ENCODE results near the gene SCUBE1.
A peak's percentile ranks its signal among the peaks of the same experiment; 100 is the strongest.

The SCUBE1 gene

DNA sequence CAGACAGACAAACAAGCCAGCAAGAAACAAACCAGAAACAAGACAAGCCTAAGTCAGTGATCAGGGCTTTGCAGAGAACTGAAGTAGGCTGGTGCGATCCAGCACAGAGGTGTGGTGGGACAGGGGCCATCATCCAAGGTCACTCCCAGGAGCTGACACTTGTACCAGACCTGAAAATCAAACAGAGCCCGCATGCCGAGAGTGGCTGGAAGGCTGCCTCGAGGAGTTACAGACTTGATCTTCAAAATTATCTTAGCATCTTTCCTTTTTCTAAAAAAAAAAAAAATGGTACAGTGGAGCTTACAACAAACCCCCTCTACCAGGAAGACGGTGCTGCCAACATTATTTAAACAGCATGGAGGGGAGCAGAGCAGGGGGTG lies 8.8 kb upstream of the SCUBE1 start:
- H3K27me3 ChIP-seq (ENCODE audit: insufficient read depth, low read length), result no peaks in the 10 kb centered on the region; the same call in 1 of the 2 replicates
- H3K27ac ChIP-seq (ENCODE audit: low read depth, low read length, poor library complexity, severe bottlenecking), result no peak overlapping the region
- H3F3A ChIP-seq (ENCODE audit: insufficient read depth, low read length), result no peaks in the 10 kb centered on the region
- H3K4me2 ChIP-seq (ENCODE audit: low read length), result no peak overlapping the region
- H3K4me1 ChIP-seq (ENCODE audit: insufficient read depth, low read length, severe bottlenecking), result no peaks in the 10 kb centered on the region
- H3K9me3 ChIP-seq (ENCODE audit: low read length), result no peaks in the 10 kb centered on the region
- H3K36me3 ChIP-seq (ENCODE audit: insufficient read depth, low read length), result no peaks in the 10 kb centered on the region
- H3K9me2 ChIP-seq (ENCODE audit: low read depth, low read length), result no peaks in the 10 kb centered on the region
- H3K4me3 ChIP-seq (ENCODE audit: low read depth, low read length, poor library complexity, severe bottlenecking), result no peak overlapping the region
- no peak overlapping the region for H2AFZ ChIP-seq (ENCODE audit: low read length)
- no peak for TF ChIP-seq EZH2 (IDR thresholded peaks at IDR 0.05; ENCODE audit: borderline replicate concordance, low read length)
- no peak for TF ChIP-seq CTCF (IDR thresholded peaks at IDR 0.05; ENCODE audit: low read length)
- no peaks in the 10 kb centered on the region for H4K20me1 ChIP-seq (ENCODE audit: insufficient read depth, low read length)
- H3K9ac ChIP-seq (ENCODE audit: low read length), result no peak overlapping the region
- H3K79me2 ChIP-seq (ENCODE audit: insufficient read depth, low read length), result no peaks in the 10 kb centered on the region

DNA sequence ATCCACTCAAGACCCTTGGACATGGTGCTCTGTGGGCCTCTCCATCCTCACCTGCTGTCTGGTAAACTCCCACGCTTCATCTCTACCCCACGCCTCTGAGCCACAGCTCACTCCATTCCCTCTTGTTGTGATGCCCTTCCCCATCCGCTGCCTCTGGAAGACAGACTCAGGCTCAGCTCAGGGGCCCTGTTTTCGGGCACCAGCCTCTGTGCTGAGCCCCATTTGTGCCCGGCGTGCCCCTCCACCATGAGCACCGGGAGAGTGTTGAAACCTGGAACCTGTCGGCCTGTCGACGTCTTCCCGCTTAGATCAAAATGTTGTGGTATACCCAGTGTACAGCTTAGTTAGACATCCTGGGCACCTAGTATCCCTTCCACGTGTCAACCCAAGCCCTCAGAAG lies 6.5 kb upstream of the SCUBE1 start:
- Histone ChIP-seq H3K27ac (ENCODE audit: low read depth, low read length, poor library complexity, severe bottlenecking) (no peak overlapping the region), H3K9ac (ENCODE audit: low read length) (no peak overlapping the region), H3K9me3 (ENCODE audit: low read length) (no peaks in the 10 kb centered on the region), H2AFZ (ENCODE audit: low read length) (no peak overlapping the region), H3K4me2 (ENCODE audit: low read length) (no peak overlapping the region), H3K9me2 (ENCODE audit: low read depth, low read length) (no peaks in the 10 kb centered on the region), H3F3A (ENCODE audit: insufficient read depth, low read length) (no peaks in the 10 kb centered on the region), H4K20me1 (ENCODE audit: insufficient read depth, low read length) (no peaks in the 10 kb centered on the region), H3K4me3 (ENCODE audit: low read depth, low read length, poor library complexity, severe bottlenecking) (no peak overlapping the region), H3K79me2 (ENCODE audit: insufficient read depth, low read length) (no peaks in the 10 kb centered on the region), H3K4me1 (ENCODE audit: insufficient read depth, low read length, severe bottlenecking) (no peaks in the 10 kb centered on the region), H3K27me3 (ENCODE audit: insufficient read depth, low read length) (no peaks in the 10 kb centered on the region; the same call in 1 of the 2 replicates), H3K36me3 (ENCODE audit: insufficient read depth, low read length) (no peaks in the 10 kb centered on the region)
- TF ChIP-seq CTCF (IDR thresholded peaks at IDR 0.05; ENCODE audit: low read length), result no peak
- TF ChIP-seq EZH2 (IDR thresholded peaks at IDR 0.05; ENCODE audit: borderline replicate concordance, low read length), result no peak

- TF ChIP-seq EZH2 (IDR thresholded peaks at IDR 0.05; ENCODE audit: borderline replicate concordance, low read length) (no peak), CTCF (IDR thresholded peaks at IDR 0.05; ENCODE audit: low read length) (peak; percentile 70)
- H4K20me1 ChIP-seq (ENCODE audit: insufficient read depth, low read length), result no peaks in the 10 kb centered on the region
- no peaks in the 10 kb centered on the region for H3K9me3 ChIP-seq (ENCODE audit: low read length)
- no peaks in the 10 kb centered on the region for H3K4me1 ChIP-seq (ENCODE audit: insufficient read depth, low read length, severe bottlenecking)
- H3K36me3 ChIP-seq (ENCODE audit: insufficient read depth, low read length), result no peaks in the 10 kb centered on the region
- H3F3A ChIP-seq (ENCODE audit: insufficient read depth, low read length), result no peaks in the 10 kb centered on the region
- H3K79me2 ChIP-seq (ENCODE audit: insufficient read depth, low read length), result no peaks in the 10 kb centered on the region
- H3K27me3 ChIP-seq (ENCODE audit: insufficient read depth, low read length), result no peaks in the 10 kb centered on the region; the same call in 1 of the 2 replicates
- no peak overlapping the region for H3K9ac ChIP-seq (ENCODE audit: low read length)
- H3K4me3 ChIP-seq (ENCODE audit: low read depth, low read length, poor library complexity, severe bottlenecking), result no peak overlapping the region
- no peak overlapping the region for H3K4me2 ChIP-seq (ENCODE audit: low read length)
- no peaks in the 10 kb centered on the region for H3K9me2 ChIP-seq (ENCODE audit: low read depth, low read length)
- H2AFZ ChIP-seq (ENCODE audit: low read length), result no peak overlapping the region
- no peak overlapping the region for H3K27ac ChIP-seq (ENCODE audit: low read depth, low read length, poor library complexity, severe bottlenecking)
Observed at GRCh38 chr22:43346521-43346929, 3.4 kb upstream of the SCUBE1 start.

Data from OCI-LY1 (cell line).